ENCODE data around the gene CLMN. TPM values are rescaled to one million over a fixed set of nuclear protein-coding genes. Genes with fewer than 3 reads are reported as not detected.

The CLMN gene
- total RNA-seq, 3 donors from 2014 or later (not counting 1 experiment from before 2014, with no cell fraction given) = 0.80 to 2.0 (median 1.8) TPM

DNA sequence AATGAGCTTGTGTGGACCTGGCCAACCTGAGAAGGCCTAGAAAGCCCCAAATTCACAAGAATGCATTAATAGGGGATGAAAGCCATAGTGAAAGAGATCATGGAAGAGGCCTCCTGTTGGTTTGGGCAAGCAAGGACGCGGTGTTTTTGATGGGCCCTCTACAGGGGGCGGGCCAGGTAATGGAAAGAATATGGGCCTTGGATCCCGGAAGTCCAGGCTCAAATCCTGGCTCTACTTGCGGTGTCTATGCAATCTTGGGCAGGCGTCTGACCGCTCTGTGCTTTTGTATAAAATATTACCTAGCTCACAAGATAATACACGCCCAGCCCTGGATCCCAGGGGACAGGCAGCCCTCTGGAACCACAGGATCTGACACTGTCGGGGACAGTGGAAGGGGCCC, 41.1 kb upstream of the CLMN start:
- no peak for DNase-seq
- Histone ChIP-seq H3K4me1 (ENCODE audit: control insufficient read depth, insufficient read depth, low read length) (no peaks in the 10 kb centered on the region), H3K27ac (ENCODE audit: low read length) (no peak overlapping the region), H3K9me3 (ENCODE audit: control insufficient read depth, insufficient read depth, low read length) (no peaks in the 10 kb centered on the region), H3K36me3 (ENCODE audit: control insufficient read depth, insufficient read depth, low read length) (no peaks in the 10 kb centered on the region), H3K27me3 (ENCODE audit: control insufficient read depth, insufficient read depth, low read length) (no peaks in the 10 kb centered on the region), H3K4me3 (ENCODE audit: low read length) (no peak overlapping the region)
- Mint-ChIP-seq H3K9me3 (no peaks in the 10 kb centered on the region), H3K4me1 (no peaks in the 10 kb centered on the region), H3K36me3 (no peaks in the 10 kb centered on the region), H3K4me3 (no peak overlapping the region), H3K27ac (no peak overlapping the region), H3K27me3 (ENCODE audit: low read depth in 2 of 2) (peaks cover 16 to 44% of the 10 kb centered on the region in 2 donors)
- intact Hi-C loops (cut with micrococcal nuclease) = no loop called here
- no peak for ATAC-seq
- WGBS (ENCODE audit: insufficient coverage) = 87% methylated on average over 9 of the region's 9 CpGs
- TF ChIP-seq, protein P1, sequence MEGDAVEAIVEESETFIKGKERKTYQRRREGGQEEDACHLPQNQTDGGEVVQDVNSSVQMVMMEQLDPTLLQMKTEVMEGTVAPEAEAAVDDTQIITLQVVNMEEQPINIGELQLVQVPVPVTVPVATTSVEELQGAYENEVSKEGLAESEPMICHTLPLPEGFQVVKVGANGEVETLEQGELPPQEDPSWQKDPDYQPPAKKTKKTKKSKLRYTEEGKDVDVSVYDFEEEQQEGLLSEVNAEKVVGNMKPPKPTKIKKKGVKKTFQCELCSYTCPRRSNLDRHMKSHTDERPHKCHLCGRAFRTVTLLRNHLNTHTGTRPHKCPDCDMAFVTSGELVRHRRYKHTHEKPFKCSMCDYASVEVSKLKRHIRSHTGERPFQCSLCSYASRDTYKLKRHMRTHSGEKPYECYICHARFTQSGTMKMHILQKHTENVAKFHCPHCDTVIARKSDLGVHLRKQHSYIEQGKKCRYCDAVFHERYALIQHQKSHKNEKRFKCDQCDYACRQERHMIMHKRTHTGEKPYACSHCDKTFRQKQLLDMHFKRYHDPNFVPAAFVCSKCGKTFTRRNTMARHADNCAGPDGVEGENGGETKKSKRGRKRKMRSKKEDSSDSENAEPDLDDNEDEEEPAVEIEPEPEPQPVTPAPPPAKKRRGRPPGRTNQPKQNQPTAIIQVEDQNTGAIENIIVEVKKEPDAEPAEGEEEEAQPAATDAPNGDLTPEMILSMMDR (IDR thresholded peaks at IDR 0.05) = no peak

DNA sequence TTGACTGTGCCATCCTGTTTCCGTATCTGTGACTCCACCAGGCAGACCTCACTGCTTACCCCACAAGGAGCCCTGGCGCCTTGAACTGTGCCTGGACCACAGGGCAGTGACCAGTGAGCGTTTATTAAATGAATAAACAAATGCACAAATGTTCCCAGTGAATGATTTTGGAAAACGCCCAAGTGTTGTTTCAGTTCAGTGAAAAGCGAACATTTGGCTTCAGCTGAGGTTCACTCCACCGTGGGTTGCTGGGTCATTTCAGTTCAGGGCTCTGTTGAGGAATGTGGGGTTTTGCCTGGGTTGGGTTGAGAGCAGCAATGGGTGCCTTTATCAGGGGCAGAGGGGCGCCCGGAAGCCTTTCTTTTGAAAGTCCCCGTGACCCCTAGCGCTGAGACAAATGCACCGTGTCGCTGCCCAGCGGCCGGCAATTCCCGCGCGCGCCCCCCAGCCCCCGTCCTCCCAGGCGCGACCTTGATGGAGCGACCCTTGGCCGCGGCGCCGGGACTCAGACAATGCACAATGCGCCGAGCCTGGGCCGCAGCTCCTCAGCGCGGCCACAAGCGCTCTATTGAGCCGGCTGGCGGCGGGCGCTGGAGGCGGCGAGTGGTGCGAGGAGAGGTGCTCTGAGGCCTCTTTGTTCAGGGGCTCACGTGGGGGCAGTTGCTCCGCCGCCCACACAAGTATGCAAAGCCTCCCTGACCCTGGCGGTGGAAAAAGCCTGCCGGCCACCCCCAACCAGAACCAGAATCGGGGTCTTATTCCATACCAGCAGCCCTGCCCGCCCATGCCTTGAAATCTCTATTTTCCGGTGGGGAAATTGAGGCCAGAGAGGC, 40.5 kb upstream of the CLMN start:
- intact Hi-C loops (cut with micrococcal nuclease) = no loop called here
- peaks cover 15 to 38% of the 10 kb centered on the region in 2 donors for H3K27me3 Mint-ChIP-seq (ENCODE audit: low read depth in 2 of 2)
- Histone ChIP-seq H3K27me3 (ENCODE audit: control insufficient read depth, insufficient read depth, low read length) (no peaks in the 10 kb centered on the region), H3K36me3 (ENCODE audit: control insufficient read depth, insufficient read depth, low read length) (no peaks in the 10 kb centered on the region), H3K9me3 (ENCODE audit: control insufficient read depth, insufficient read depth, low read length) (no peaks in the 10 kb centered on the region), H3K27ac (ENCODE audit: low read length) (no peak overlapping the region), H3K4me3 (ENCODE audit: low read length) (no peak overlapping the region), H3K4me1 (ENCODE audit: control insufficient read depth, insufficient read depth, low read length) (no peaks in the 10 kb centered on the region)
- H3K9me3 Mint-ChIP-seq = peaks cover 0 to 2% of the 10 kb centered on the region in 2 donors
- DNase-seq (no peak), ATAC-seq (no peak)
- no peaks in the 10 kb centered on the region for H3K36me3 Mint-ChIP-seq
- no peak overlapping the region for H3K4me3 Mint-ChIP-seq
- 29% methylated on average over 47 of the region's 47 CpGs for WGBS (ENCODE audit: insufficient coverage)
- H3K27ac Mint-ChIP-seq = no peak overlapping the region
- no peaks in the 10 kb centered on the region for H3K4me1 Mint-ChIP-seq
- TF ChIP-seq, protein P1 (IDR thresholded peaks at IDR 0.05) = no peak

DNA sequence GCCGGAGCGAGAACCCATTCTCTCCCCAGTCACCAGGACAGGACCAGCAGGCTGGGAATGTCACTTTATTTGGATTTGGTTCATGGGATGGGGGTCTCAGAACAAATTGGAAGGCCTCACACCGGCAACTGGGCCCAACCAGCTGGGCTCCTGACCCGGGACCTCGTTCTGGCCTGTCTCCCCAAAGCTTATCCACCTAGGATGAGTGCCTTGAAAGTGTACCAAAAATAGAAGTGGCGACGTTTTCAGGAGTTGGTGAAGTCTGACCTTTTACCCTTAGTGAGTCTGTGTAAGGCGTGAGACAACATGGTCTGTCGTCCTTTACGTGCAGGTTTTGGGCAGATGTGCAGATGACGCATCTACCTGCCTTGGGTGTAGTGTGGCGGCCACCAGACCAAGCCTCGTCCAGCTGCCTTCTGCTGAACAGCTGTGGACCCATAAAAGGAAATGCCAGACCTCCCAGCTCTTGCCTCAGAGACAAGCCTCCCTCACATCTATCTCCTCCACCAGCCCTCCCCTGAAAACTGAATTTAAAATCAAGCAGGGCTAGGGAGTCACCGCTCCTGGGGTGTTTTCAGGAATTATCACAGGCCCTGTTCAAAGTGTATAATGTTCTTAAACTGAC, 36.6 kb upstream of the CLMN start:
- Histone ChIP-seq H3K36me3 (ENCODE audit: control insufficient read depth, insufficient read depth, low read length) (no peaks in the 10 kb centered on the region), H3K4me3 (ENCODE audit: low read length) (no peak overlapping the region), H3K4me1 (ENCODE audit: control insufficient read depth, insufficient read depth, low read length) (no peaks in the 10 kb centered on the region), H3K9me3 (ENCODE audit: control insufficient read depth, insufficient read depth, low read length) (no peaks in the 10 kb centered on the region), H3K27me3 (ENCODE audit: control insufficient read depth, insufficient read depth, low read length) (no peaks in the 10 kb centered on the region), H3K27ac (ENCODE audit: low read length) (no peak overlapping the region)
- Mint-ChIP-seq H3K27me3 (ENCODE audit: low read depth in 2 of 2) (peaks cover 11 to 28% of the 10 kb centered on the region in 2 donors), H3K9me3 (peaks cover 3 to 5% of the 10 kb centered on the region in 2 donors), H3K4me3 (no peak overlapping the region), H3K27ac (no peak overlapping the region), H3K36me3 (no peaks in the 10 kb centered on the region), H3K4me1 (no peaks in the 10 kb centered on the region)
- ATAC-seq (no peak), DNase-seq (no peak)
- TF ChIP-seq, protein P1 (IDR thresholded peaks at IDR 0.05) = no peak
- 78% methylated on average over 12 of the region's 14 CpGs for WGBS (ENCODE audit: insufficient coverage)
- intact Hi-C loops (cut with micrococcal nuclease) = no loop called here

Data from natural killer cell (primary cell).